Thyroid gland (tissue), 4 donors: ENCODE measurements around the gene YARS1.

Experiments
- CTCF ChIP-seq, 6 experiments: fragments of 200-600 bp in 3 of 6; fragments of 450-650 bp in 3 of 6; sonication (generic) in 3 of 6; IDR thresholded peaks; one replicate each; pipeline ENCODE4 v1.5.1; 2016 to 2019; ENCODE audit warnings: antibody characterized with exemption in 6 of 6, mild to moderate bottlenecking in 2 of 6, inconsistent platforms in 1 of 6, moderate library complexity in 1 of 6
- POLR2A ChIP-seq, 2 donors: fragments of 450-650 bp; IDR thresholded peaks; one replicate each; pipeline ENCODE4 v1.6.1; 2017; ENCODE audit warnings: antibody characterized with exemption in 2 of 2, mild to moderate bottlenecking in 2 of 2, moderate library complexity in 1 of 2

GRCh38 chr1:32797456-32797855 lies 19.7 kb downstream of the YARS1 start:
- TF ChIP-seq CTCF (IDR thresholded peaks at IDR 0.05), result no peak
- TF ChIP-seq POLR2A (IDR thresholded peaks at IDR 0.05), result no peak
